ENCODE results near the gene RNASE7.

DNA sequence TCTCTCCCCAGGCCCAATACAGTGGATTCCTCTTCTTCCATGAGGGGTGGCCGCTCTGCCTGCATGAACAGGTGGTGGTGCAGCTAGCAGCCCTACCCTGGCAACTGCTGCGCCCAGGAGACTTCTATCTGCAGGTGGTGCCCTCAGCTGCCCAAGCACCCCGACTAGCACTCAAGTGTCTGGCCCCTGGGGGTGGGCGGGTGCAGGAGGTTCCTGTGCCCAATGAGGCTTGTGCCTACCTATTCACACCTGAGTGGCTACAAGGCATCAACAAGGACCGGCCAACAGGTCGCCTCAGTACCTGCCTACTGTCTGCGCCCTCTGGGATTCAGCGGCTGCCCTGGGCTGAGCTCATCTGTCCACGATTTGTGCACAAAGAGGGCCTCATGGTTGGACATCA lies 31.8 kb downstream of the RNASE7 start:
- TF ChIP-seq POLR2A (IDR thresholded peaks at IDR 0.05), result peak in 1 of 2 donors; percentile 48
- TF ChIP-seq, protein P1, sequence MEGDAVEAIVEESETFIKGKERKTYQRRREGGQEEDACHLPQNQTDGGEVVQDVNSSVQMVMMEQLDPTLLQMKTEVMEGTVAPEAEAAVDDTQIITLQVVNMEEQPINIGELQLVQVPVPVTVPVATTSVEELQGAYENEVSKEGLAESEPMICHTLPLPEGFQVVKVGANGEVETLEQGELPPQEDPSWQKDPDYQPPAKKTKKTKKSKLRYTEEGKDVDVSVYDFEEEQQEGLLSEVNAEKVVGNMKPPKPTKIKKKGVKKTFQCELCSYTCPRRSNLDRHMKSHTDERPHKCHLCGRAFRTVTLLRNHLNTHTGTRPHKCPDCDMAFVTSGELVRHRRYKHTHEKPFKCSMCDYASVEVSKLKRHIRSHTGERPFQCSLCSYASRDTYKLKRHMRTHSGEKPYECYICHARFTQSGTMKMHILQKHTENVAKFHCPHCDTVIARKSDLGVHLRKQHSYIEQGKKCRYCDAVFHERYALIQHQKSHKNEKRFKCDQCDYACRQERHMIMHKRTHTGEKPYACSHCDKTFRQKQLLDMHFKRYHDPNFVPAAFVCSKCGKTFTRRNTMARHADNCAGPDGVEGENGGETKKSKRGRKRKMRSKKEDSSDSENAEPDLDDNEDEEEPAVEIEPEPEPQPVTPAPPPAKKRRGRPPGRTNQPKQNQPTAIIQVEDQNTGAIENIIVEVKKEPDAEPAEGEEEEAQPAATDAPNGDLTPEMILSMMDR (IDR thresholded peaks at IDR 0.05), result peak in 1 of 6 experiments; percentile 22
